GM19372 (cell line): ENCODE results near the gene TUBB3.
A peak's percentile ranks its signal among the peaks of the same experiment; 100 is the strongest.
"Not testable (repeated sequence)": the region's sequence is repeated elsewhere in the genome, so short reads cannot be mapped to it uniquely, and the experiment has no call there.

Experiments used
- ATAC-seq: cut with Tn5 transposase; IDR thresholded peaks from one replicate; pipeline ENCODE4 v1.9.1; 2021; ENCODE audit warnings: mild to moderate bottlenecking, low read depth, moderate library complexity; ENCODE audit not compliant: unreplicated experiment

The TUBB3 gene

DNA sequence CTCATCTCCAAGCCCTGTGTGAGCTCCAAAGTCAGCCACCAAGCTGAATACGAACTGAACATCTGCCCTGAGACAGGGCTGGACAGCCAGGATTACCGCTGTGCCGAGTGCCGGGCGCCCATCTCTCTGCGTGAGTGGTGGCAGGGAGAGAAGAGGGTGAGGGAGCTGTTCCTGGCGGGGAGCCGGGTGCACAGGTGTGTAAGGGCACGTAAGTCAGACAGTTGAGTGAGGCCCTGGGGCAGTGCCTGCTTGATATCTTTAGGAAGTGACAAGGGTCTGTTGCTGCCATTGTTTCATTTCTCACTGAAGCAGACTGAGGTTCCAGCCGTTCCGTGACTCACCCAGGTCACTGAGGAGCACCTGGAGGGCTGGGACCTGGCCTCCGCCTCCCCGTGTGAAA, 37.8 kb downstream of the TUBB3 start:
- no peak for ATAC-seq

DNA sequence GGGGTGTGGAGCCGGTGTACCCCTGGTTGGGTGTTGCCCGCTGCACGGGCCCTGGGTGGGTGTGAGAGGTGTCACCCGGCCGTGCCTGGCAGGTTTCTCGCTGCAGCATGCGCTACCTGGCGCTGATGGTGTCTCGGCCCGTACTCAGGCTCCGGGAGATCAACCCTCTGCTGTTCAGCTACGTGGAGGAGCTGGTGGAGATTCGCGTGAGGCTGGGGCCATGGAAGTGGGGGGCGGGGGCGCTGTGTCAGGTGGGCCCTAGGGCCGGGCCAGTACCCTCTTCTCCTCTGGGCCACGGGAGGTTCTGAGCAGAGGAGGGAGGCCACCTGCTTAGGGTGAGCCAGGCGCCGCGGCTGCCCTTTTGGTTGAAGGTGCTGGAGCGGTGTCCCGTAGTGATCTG, 38.8 kb downstream of the TUBB3 start:
- ATAC-seq = no peak

- ATAC-seq = no peak
Measured at GRCh38 chr16:89962754-89963498, 39.8 kb downstream of the TUBB3 start.

- ATAC-seq = no peak
Measured at GRCh38 chr16:89964201-89964600, 41.1 kb downstream of the TUBB3 start.

DNA sequence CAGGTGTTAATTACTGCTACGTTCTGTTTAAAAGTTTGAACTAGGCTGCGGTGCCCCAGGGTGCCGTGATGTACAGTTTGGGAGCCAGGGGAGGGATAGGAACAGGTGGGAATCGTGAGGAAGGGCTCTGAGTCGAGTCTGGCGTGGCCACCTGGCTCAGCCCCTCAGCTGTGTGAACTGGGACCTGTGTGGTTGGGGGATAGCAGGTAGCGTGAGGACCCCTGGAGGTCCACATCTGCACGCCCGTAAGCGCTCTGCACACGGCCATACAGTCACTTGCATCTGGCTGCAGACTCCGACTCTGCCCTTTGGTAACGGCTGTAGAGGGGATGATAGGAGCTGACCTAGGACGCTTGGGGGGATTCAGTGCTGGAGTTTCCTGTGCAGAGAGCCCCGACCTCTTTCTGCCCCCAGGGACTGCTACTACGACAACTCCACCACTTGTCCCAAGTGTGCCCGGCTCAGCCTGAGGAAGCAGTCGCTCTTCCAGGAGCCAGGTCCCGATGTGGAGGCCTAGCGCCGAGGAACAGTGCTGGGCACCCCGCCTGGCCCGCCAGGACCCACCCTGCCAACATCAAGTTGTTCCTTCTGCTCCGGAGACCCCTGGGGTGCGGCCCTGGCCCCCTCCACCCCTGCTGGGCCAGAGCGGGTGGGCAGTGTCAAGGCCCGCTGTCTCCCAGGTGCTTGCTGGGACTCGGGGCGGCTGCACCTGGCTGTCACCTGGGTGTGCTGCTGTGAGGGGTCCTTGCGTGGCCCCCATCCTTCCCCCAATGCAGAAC, 42.5 kb downstream of the TUBB3 start:
- no peak for ATAC-seq

GRCh38 chr16:89966756-89967155, 43.6 kb downstream of the TUBB3 start:
- no peak for ATAC-seq

DNA sequence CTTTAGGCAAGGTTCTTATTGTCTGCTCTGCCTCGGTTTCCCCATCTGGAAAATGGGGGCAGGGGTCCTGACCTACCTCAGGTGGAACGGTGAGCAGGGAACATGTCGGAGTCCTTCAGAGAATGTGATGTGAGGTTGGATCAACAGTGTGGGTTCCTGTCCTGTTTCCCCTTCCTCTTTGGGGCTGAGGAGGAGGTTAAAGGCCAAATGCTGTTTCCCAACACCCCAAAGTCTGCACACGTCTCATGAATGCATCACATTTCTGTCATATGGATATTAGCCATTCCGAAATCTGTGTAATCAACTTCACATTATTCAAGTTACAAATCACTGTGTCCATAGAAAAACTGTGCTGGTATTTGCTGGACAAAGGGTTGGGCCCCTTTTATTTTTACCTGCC, 44.3 kb downstream of the TUBB3 start:
- ATAC-seq = not testable (repeated sequence)

DNA sequence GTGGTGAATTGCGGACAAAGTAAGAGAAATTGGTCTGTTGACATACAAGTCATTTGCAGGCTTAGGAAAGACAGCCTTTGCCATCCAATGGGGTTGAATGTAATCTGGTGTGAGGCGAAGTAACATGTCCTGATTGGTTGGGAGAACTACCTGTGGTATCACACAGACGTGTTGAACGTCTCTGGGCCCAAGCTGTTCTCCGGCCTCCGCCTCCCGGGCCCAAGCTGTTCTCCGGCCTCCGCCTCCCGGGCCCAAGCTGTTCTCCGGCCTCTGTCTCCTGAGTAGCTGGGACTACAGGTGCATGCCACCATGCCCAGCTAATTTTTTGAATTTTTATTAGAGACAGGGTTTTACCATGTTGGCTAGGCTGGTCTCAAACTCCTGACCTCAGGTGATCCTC, 44.9 kb downstream of the TUBB3 start:
- ATAC-seq = not testable (repeated sequence)

GRCh38 chr16:89969741-89970410, 46.7 kb downstream of the TUBB3 start:
- no peak for ATAC-seq

GRCh38 chr16:89971495-89972243, 48.5 kb downstream of the TUBB3 start:
- ATAC-seq = no peak

GRCh38 chr16:89972244-89973234, 49.4 kb downstream of the TUBB3 start:
- peak; percentile 86 for ATAC-seq

GRCh38 chr16:89973235-89973634, 50.1 kb downstream of the TUBB3 start:
- no peak for ATAC-seq

DNA sequence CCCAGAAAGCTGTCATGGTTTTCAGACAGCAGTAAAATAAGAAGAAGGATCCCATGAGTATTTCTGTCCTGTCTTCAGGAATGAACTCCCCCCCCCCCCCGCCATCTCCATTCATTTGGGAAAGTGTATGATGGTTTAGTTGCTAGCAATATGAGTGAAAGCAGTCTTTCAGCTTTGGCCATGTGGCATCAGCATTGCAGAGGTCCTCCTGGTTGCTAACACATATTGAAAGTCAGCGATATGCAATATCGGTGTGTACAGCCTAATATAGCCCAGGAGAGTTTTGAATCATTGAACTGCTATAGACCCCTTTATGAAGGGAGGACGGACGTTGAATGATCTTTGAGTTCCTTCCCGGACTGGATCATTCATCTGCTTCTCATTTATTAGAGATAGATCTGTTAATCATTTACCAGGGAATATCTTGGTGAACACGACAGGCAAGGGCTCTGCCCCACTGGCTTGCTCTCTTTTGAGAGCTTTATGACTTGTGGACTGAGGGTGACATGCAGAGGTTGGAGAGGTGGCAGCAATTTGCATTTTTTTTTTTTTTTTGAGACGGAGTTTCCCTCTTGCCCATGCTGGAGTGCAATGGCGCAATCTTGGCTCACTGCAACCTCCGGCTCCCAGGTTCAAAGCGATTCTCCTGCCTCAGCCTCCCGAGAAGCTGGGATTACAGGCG, 50.7 kb downstream of the TUBB3 start:
- ATAC-seq = no peak

DNA sequence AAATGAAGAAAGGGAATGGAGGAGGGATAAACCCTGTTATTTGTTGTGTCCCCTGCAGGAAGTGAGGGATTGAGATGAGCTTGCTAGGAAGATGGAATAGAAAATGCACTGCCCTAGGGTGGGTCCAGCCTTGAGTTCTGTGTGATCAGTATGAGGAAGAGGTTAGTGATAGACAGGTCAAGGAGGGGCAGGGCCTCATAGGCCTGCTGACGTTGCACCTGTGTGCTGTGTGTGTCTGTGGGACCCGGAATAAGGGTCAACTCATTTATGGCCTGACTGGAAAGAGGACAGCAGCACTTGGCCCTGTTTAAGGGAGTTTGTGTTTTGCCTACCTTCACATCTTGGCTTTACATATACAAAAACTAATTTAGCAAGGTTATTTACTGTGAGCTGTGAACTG, 51.7 kb downstream of the TUBB3 start:
- no peak for ATAC-seq

- no peak for ATAC-seq
Measured at GRCh38 chr16:89981414-89981813, 58.3 kb downstream of the TUBB3 start.

- no peak for ATAC-seq
Measured at GRCh38 chr16:89982318-89982717, 59.2 kb downstream of the TUBB3 start.

GRCh38 chr16:89983536-89983935, 60.4 kb downstream of the TUBB3 start:
- ATAC-seq = no peak

GRCh38 chr16:89984216-89984615, 61.1 kb downstream of the TUBB3 start:
- no peak for ATAC-seq

GRCh38 chr16:89985219-89985618, 62.1 kb downstream of the TUBB3 start:
- no peak for ATAC-seq
